Epithelial cell of esophagus (primary cell): Measurements from ENCODE around the gene KRTAP19-1.

Experiments used
- DNase-seq: peaks from one replicate; pipeline ENCODE4 v3.0.0; 2010; ENCODE audit warnings: low read depth
- H3K4me3 ChIP-seq: 2 replicates; pipeline ENCODE4 v1.5.1; 2011; ENCODE audit warnings: mild to moderate bottlenecking, low read length, control low read depth
- CTCF ChIP-seq: IDR thresholded peaks from 2 replicates; pipeline ENCODE4 v1.5.1; 2011; ENCODE audit warnings: low read depth, mild to moderate bottlenecking, low read length, control low read depth, inconsistent platforms; ENCODE audit not compliant: insufficient read depth; ENCODE audit errors: missing control alignments

The KRTAP19-1 gene

GRCh38 chr21:30430170-30430655 is 50.0 kb downstream of the KRTAP19-1 start, which contains the start of gene KRTAP13-4:
Gene KRTAP13-4, plus strand, starts transcription at chr21:30430220. Its CDS starts 56 bp downstream, at chr21:30430276.
- DNase-seq = no peak
- TF ChIP-seq CTCF = no peak
- H3K4me3 ChIP-seq = no peak within 1 kb of the TSS
